ENCODE results near the gene KDM2A. TPM values are rescaled to one million over a fixed set of nuclear protein-coding genes. Genes with fewer than 3 reads are reported as not detected.

KDM2A gene
- total and polyA plus RNA-seq, 2 of the 13 experiments (the other 11 are each of a cell fraction or from before 2014, with no cell fraction given): 31.3 to 31.4 TPM

- TF ChIP-seq ZNF407 (CRISPR knock-in tag; IDR thresholded peaks at IDR 0.05; ENCODE audit: not compliant biosample characterization): no peak
- TF ChIP-seq ZNF780A (CRISPR knock-in tag; IDR thresholded peaks at IDR 0.05): 0 out of 2 replicates have a peak, but pooled peaks have one; percentile 11
- no peak for TF ChIP-seq GZF1 (CRISPR knock-in tag; IDR thresholded peaks at IDR 0.05)
- TF ChIP-seq ZNF558 (CRISPR knock-in tag; IDR thresholded peaks at IDR 0.05; ENCODE audit: borderline replicate concordance): no peak
- TF ChIP-seq DNMT3B (CRISPR knock-in tag; conservative IDR thresholded peaks at IDR 0.05): no peak
- TF ChIP-seq, protein P1, sequence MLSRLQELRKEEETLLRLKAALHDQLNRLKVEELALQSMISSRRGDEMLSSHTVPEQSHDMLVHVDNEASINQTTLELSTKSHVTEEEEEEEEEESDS (CRISPR knock-in tag; IDR thresholded peaks at IDR 0.05; ENCODE audit: borderline replicate concordance): no peak
- TF ChIP-seq TOPORS (CRISPR knock-in tag; IDR thresholded peaks at IDR 0.05): no peak
- no peak for TF ChIP-seq FOXP1 (IDR thresholded peaks at IDR 0.05)
- TF ChIP-seq FOXP1 (CRISPR knock-in tag; IDR thresholded peaks at IDR 0.05): no peak
- no peak for TF ChIP-seq ZNF430 (CRISPR knock-in tag; IDR thresholded peaks at IDR 0.05)
- TF ChIP-seq CBX5 (CRISPR knock-in tag; IDR thresholded peaks at IDR 0.05; ENCODE audit: borderline replicate concordance): no peak
- TF ChIP-seq FOXO1 (CRISPR knock-in tag; IDR thresholded peaks at IDR 0.05): no peak
- TF ChIP-seq ZBTB8A (CRISPR knock-in tag; IDR thresholded peaks at IDR 0.05; ENCODE audit: borderline replicate concordance, low read depth): no peak
- TF ChIP-seq ZNF335 (CRISPR knock-in tag; IDR thresholded peaks at IDR 0.05): no peak
- TF ChIP-seq, protein P2, sequence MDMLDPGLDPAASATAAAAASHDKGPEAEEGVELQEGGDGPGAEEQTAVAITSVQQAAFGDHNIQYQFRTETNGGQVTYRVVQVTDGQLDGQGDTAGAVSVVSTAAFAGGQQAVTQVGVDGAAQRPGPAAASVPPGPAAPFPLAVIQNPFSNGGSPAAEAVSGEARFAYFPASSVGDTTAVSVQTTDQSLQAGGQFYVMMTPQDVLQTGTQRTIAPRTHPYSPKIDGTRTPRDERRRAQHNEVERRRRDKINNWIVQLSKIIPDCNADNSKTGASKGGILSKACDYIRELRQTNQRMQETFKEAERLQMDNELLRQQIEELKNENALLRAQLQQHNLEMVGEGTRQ (IDR thresholded peaks at IDR 0.05; ENCODE audit: low read depth, low read length): no peak
- TF ChIP-seq, protein P2 (CRISPR knock-in tag; IDR thresholded peaks at IDR 0.05; ENCODE audit: borderline replicate concordance): no peak
- TF ChIP-seq ZNF703 (CRISPR knock-in tag; IDR thresholded peaks at IDR 0.05; ENCODE audit: borderline replicate concordance): 0 out of 2 replicates have a peak, but pooled peaks have one; percentile 1
- TF ChIP-seq ZBTB46 (CRISPR knock-in tag; IDR thresholded peaks at IDR 0.05; ENCODE audit: borderline replicate concordance): no peak
Observed at GRCh38 chr11:67287355-67288197, 168.5 kb downstream of the KDM2A start (continued).
